ENCODE data around the gene PCDH8.

PCDH8 gene

GRCh38 chr13:52848455-52849195, at the start of gene PCDH8:
TSS of gene PCDH8 (minus strand) at chr13:52848640. CDS start at chr13:52848436, 204 bp downstream.
- no peak within 1 kb of the TSS for H3K4me3 ChIP-seq (ENCODE audit: low read depth, low read length)
- DNase-seq (ENCODE audit: low read depth): no peak

- DNase-seq (ENCODE audit: low read depth): no peak
Measured at GRCh38 chr13:52896827-52897659, 48.6 kb upstream of the PCDH8 start.

GRCh38 chr13:52894413-52894812, 46.0 kb upstream of the PCDH8 start:
- no peak for DNase-seq (ENCODE audit: low read depth)
- H3K4me3 ChIP-seq (ENCODE audit: low read depth, low read length): no peak overlapping the region

More at GRCh38 chr13:52896827-52897659, 48.6 kb upstream of the PCDH8 start:
- H3K4me3 ChIP-seq (ENCODE audit: low read depth, low read length): no peak overlapping the region

- DNase-seq (ENCODE audit: low read depth): no peak
- no peak overlapping the region for H3K4me3 ChIP-seq (ENCODE audit: low read depth, low read length)
Measured at GRCh38 chr13:52892925-52893324, 44.5 kb upstream of the PCDH8 start.

- no peak for DNase-seq (ENCODE audit: low read depth)
- H3K4me3 ChIP-seq (ENCODE audit: low read depth, low read length): no peak overlapping the region
Measured at GRCh38 chr13:52891706-52892105, 43.3 kb upstream of the PCDH8 start.

GRCh38 chr13:52887165-52887564, 38.7 kb upstream of the PCDH8 start:
- DNase-seq (ENCODE audit: low read depth): no peak
- no peak overlapping the region for H3K4me3 ChIP-seq (ENCODE audit: low read depth, low read length)

- no peak for DNase-seq (ENCODE audit: low read depth)
- H3K4me3 ChIP-seq (ENCODE audit: low read depth, low read length): no peak overlapping the region
Measured at GRCh38 chr13:52885141-52885540, 36.7 kb upstream of the PCDH8 start.

GRCh38 chr13:52884429-52885010, 36.1 kb upstream of the PCDH8 start:
- H3K4me3 ChIP-seq (ENCODE audit: low read depth, low read length): no peak overlapping the region
- DNase-seq (ENCODE audit: low read depth): no peak

- DNase-seq (ENCODE audit: low read depth): no peak
Measured at GRCh38 chr13:52882785-52883184, 34.3 kb upstream of the PCDH8 start.

GRCh38 chr13:52879950-52880741, 31.7 kb upstream of the PCDH8 start:
- no peak for DNase-seq (ENCODE audit: low read depth)
- no peak overlapping the region for H3K4me3 ChIP-seq (ENCODE audit: low read depth, low read length)

More at GRCh38 chr13:52882785-52883184, 34.3 kb upstream of the PCDH8 start:
- H3K4me3 ChIP-seq (ENCODE audit: low read depth, low read length): no peak overlapping the region

GRCh38 chr13:52878831-52879230, 30.4 kb upstream of the PCDH8 start:
- H3K4me3 ChIP-seq (ENCODE audit: low read depth, low read length): no peak overlapping the region
- no peak for DNase-seq (ENCODE audit: low read depth)

- DNase-seq (ENCODE audit: low read depth): no peak
- H3K4me3 ChIP-seq (ENCODE audit: low read depth, low read length): no peak overlapping the region
Measured at GRCh38 chr13:52870143-52870542, 21.7 kb upstream of the PCDH8 start.

- no peak for DNase-seq (ENCODE audit: low read depth)
- H3K4me3 ChIP-seq (ENCODE audit: low read depth, low read length): no peak overlapping the region
Measured at GRCh38 chr13:52869621-52870020, 21.2 kb upstream of the PCDH8 start.

- DNase-seq (ENCODE audit: low read depth): no peak
- no peak overlapping the region for H3K4me3 ChIP-seq (ENCODE audit: low read depth, low read length)
Measured at GRCh38 chr13:52869050-52869449, 20.6 kb upstream of the PCDH8 start.

GRCh38 chr13:52868190-52868589, 19.8 kb upstream of the PCDH8 start:
- no peak for DNase-seq (ENCODE audit: low read depth)
- no peak overlapping the region for H3K4me3 ChIP-seq (ENCODE audit: low read depth, low read length)

- DNase-seq (ENCODE audit: low read depth): no peak
- H3K4me3 ChIP-seq (ENCODE audit: low read depth, low read length): no peak overlapping the region
Measured at GRCh38 chr13:52864941-52865340, 16.5 kb upstream of the PCDH8 start.

- DNase-seq (ENCODE audit: low read depth): no peak
- no peak overlapping the region for H3K4me3 ChIP-seq (ENCODE audit: low read depth, low read length)
Measured at GRCh38 chr13:52862358-52863206, 14.1 kb upstream of the PCDH8 start.

- no peak for DNase-seq (ENCODE audit: low read depth)
Measured at GRCh38 chr13:52852444-52852843, 4.0 kb upstream of the PCDH8 start.

More at GRCh38 chr13:52852444-52852843, 4.0 kb upstream of the PCDH8 start:
- H3K4me3 ChIP-seq (ENCODE audit: low read depth, low read length): no peak overlapping the region
